Peyer's patch (tissue), 4 donors: ENCODE results near the gene EBF4.

Experiments used
- CTCF ChIP-seq, 6 experiments: fragments of 450-650 bp in 4 of 6; fragments of 200-600 bp in 2 of 6; sonication (generic) in 1 of 6; IDR thresholded peaks; one replicate each; pipeline ENCODE4 v1.5.1; 2017 to 2019; ENCODE audit warnings: antibody characterized with exemption in 6 of 6, mild to moderate bottlenecking in 3 of 6, moderate library complexity in 1 of 6
- POLR2A ChIP-seq, 2 donors: fragments of 450-650 bp; IDR thresholded peaks; one replicate each; pipeline ENCODE4 v1.5.1; 2017; ENCODE audit warnings: antibody characterized with exemption in 2 of 2, mild to moderate bottlenecking in 2 of 2, moderate library complexity in 2 of 2

GRCh38 chr20:2780948-2781347 is 88.4 kb downstream of the EBF4 start:
- TF ChIP-seq CTCF (IDR thresholded peaks at IDR 0.05) (no peak), POLR2A (IDR thresholded peaks at IDR 0.05) (no peak)
